GM06990 (cell line): Measurements from ENCODE around the gene PARP4.
"Not testable (repeated sequence)": the region's sequence is repeated elsewhere in the genome, so short reads cannot be mapped to it uniquely, and the experiment has no call there.

ENCODE experiments used
- DNase-seq: peaks from one replicate; pipeline ENCODE4 v3.0.0-alpha.2; 2011; ENCODE audit not compliant: insufficient read length; ENCODE audit errors: extremely low read depth
- H3K27me3 ChIP-seq: replicated peaks from 2 replicates; pipeline ENCODE4 v1.6.0; 2011; ENCODE audit warnings: low read length; ENCODE audit not compliant: control insufficient read depth, insufficient read depth
- H3K36me3 ChIP-seq: 2 replicates; pipeline ENCODE4 v1.5.1; 2011; ENCODE audit warnings: low read length; ENCODE audit not compliant: control insufficient read depth, insufficient read depth
- H3K4me3 ChIP-seq: replicated peaks from 2 replicates; pipeline ENCODE4 v1.5.1; 2011; ENCODE audit warnings: low read depth, mild to moderate bottlenecking, control low read depth, low read length
- CTCF ChIP-seq: IDR thresholded peaks from 2 replicates; pipeline ENCODE4 v1.5.1; 2011; ENCODE audit warnings: low read length, control low read depth, mild to moderate bottlenecking, inconsistent platforms; ENCODE audit not compliant: insufficient read depth, poor library complexity, severe bottlenecking

The PARP4 gene

GRCh38 chr13:24385902-24386301, 126.7 kb downstream of the PARP4 start:
- H3K27me3 ChIP-seq, result no peaks in the 10 kb centered on the region; the same call in none of the 2 replicates
- no peaks in the 10 kb centered on the region for H3K36me3 ChIP-seq

GRCh38 chr13:24384946-24385345, 127.6 kb downstream of the PARP4 start:
- H3K36me3 ChIP-seq, H3K27me3 ChIP-seq, H3K4me3 ChIP-seq, DNase-seq: not testable (repeated sequence)

More at GRCh38 chr13:24385902-24386301, 126.7 kb downstream of the PARP4 start:
- H3K4me3 ChIP-seq, result no peak overlapping the region
- no peak for TF ChIP-seq CTCF
- DNase-seq, result no peak

GRCh38 chr13:24384091-24384490, 128.5 kb downstream of the PARP4 start:
- DNase-seq, H3K27me3 ChIP-seq, H3K4me3 ChIP-seq, H3K36me3 ChIP-seq: not testable (repeated sequence)

GRCh38 chr13:24381541-24382265, 130.9 kb downstream of the PARP4 start:
- no peak for DNase-seq
- Histone ChIP-seq H3K36me3 (no peaks in the 10 kb centered on the region), H3K27me3 (no peaks in the 10 kb centered on the region), H3K4me3 (no peak overlapping the region)
- no peak for TF ChIP-seq CTCF

GRCh38 chr13:24380881-24381280, 131.7 kb downstream of the PARP4 start:
- not testable (repeated sequence) for H3K4me3 ChIP-seq, H3K27me3 ChIP-seq, H3K36me3 ChIP-seq, DNase-seq

- H3K36me3 ChIP-seq, H3K4me3 ChIP-seq, H3K27me3 ChIP-seq, DNase-seq: not testable (repeated sequence)
Observed at GRCh38 chr13:24380227-24380626, 132.4 kb downstream of the PARP4 start.

GRCh38 chr13:24371273-24371672, 141.3 kb downstream of the PARP4 start:
- not testable (repeated sequence) for DNase-seq, H3K36me3 ChIP-seq, H3K27me3 ChIP-seq, H3K4me3 ChIP-seq
